Measurements from ENCODE around the gene NPM3.

The NPM3 gene

GRCh38 chr10:101778151-101778780, 5.0 kb downstream of the NPM3 start:
- TF ChIP-seq CTCF (IDR thresholded peaks at IDR 0.05; ENCODE audit: low read depth, low read length), result no peak
- H3K4me3 ChIP-seq (ENCODE audit: low read depth, low read length), result no peak overlapping the region

- H3K4me3 ChIP-seq (ENCODE audit: low read depth, low read length), result no peak overlapping the region
- TF ChIP-seq CTCF (IDR thresholded peaks at IDR 0.05; ENCODE audit: low read depth, low read length), result no peak
These were observed 5.6 kb downstream of the NPM3 start for GRCh38 chr10:101777619-101778145.

GRCh38 chr10:101776161-101776817, 7.0 kb downstream of the NPM3 start:
- TF ChIP-seq CTCF (IDR thresholded peaks at IDR 0.05; ENCODE audit: low read depth, low read length), result no peak

GRCh38 chr10:101775273-101776160, 7.7 kb downstream of the NPM3 start, which contains the start of gene FGF8:
TSS of gene FGF8 (minus strand) at chr10:101776114. CDS start at chr10:101775900, 214 bp downstream.
- TF ChIP-seq CTCF (IDR thresholded peaks at IDR 0.05; ENCODE audit: low read depth, low read length), result no peak
- no peak within 1 kb of the TSS for H3K4me3 ChIP-seq (ENCODE audit: low read depth, low read length)

More at GRCh38 chr10:101776161-101776817, 7.0 kb downstream of the NPM3 start:
- H3K4me3 ChIP-seq (ENCODE audit: low read depth, low read length), result no peak overlapping the region

- H3K4me3 ChIP-seq (ENCODE audit: low read depth, low read length), result no peak overlapping the region
- no peak for TF ChIP-seq CTCF (IDR thresholded peaks at IDR 0.05; ENCODE audit: low read depth, low read length)
These were observed 8.5 kb downstream of the NPM3 start for GRCh38 chr10:101774589-101775272.

- no peak overlapping the region for H3K4me3 ChIP-seq (ENCODE audit: low read depth, low read length)
- no peak for TF ChIP-seq CTCF (IDR thresholded peaks at IDR 0.05; ENCODE audit: low read depth, low read length)
These were observed 9.2 kb downstream of the NPM3 start for GRCh38 chr10:101773923-101774588.

Data from WI38 (cell line).